Adrenal gland (tissue), 12 donors: ENCODE measurements around the gene MZB1. TPM values are rescaled to one million over a fixed set of nuclear protein-coding genes. Genes with fewer than 3 reads are reported as not detected.
"Not testable (repeated sequence)": the region's sequence is repeated elsewhere in the genome, so short reads cannot be mapped to it uniquely, and the experiment has no call there.

Experiments used
- DNase-seq, 7 donors: peaks; one replicate each; pipeline ENCODE4 v3.0.0-alpha.2; 2019 to 2020
- H3K27ac ChIP-seq, 5 donors: fragments of 200-600 bp; sonication (generic) in 4 of 5; 1 replicate in 3 of 5; 2 replicates in 2 of 5; pipeline versions ENCODE4 v1.5.1 to v1.8.0; 2016 to 2020; ENCODE audit warnings: mild to moderate bottlenecking in 1 of 5
- H3K27me3 ChIP-seq: fragments of 200-600 bp; 2 replicates; pipeline ENCODE4 v1.8.0; 2021
- H3K36me3 ChIP-seq, 2 donors: fragments of 200-600 bp; replicated peaks in 1 of 2; 1 replicate in 1 of 2; 2 replicates in 1 of 2; pipeline versions ENCODE4 v1.5.1 to v1.8.0; 2018 to 2022
- H3K4me1 ChIP-seq, 2 donors: fragments of 200-600 bp; replicated peaks in 1 of 2; 1 replicate in 1 of 2; 2 replicates in 1 of 2; pipeline versions ENCODE4 v1.5.1 to v1.8.0; 2018 to 2021
- H3K4me3 ChIP-seq, 4 donors: fragments of 200-600 bp; sonication (generic) in 3 of 4; one replicate each; pipeline ENCODE4 v1.5.1; 2016 to 2018
- H3K9me3 ChIP-seq, 3 donors: fragments of 200-600 bp; sonication (generic) in 1 of 3; replicated peaks in 1 of 3; 1 replicate in 2 of 3; 2 replicates in 1 of 3; pipeline versions ENCODE4 v1.5.1 to v1.8.0; 2016 to 2021
- POLR2A ChIP-seq, 2 donors: fragments of 450-650 bp; IDR thresholded peaks; one replicate each; pipeline ENCODE4 v1.6.1; 2017; ENCODE audit warnings: antibody characterized with exemption in 2 of 2, mild to moderate bottlenecking in 2 of 2, moderate library complexity in 1 of 2
- WGBS, 4 donors: extraction: QIAGEN DNeasy Blood & Tissue Kit in 2 of 4; methylation state at CpG; one replicate each; pipeline versions ENCODE4 v1.1.5 to v1.1.7; 2013 to 2017; 5-methylcytosine and 5-hydroxymethylcytosine counted together
- intact Hi-C, 2 donors: fragments of 100-400 bp; cut with DNase I; formaldehyde crosslinking; loops; one replicate each; pipeline versions ENCODE4 v1.14.1 to v1.15.0; 2022 to 2023
- polyA plus RNA-seq, 3 donors: library from polyadenylated mRNA; stranded (reverse); fragments of 200-250 nt in 2 of 3; fragments of 350-450 nt in 1 of 3; fragmentation: Illumina TruSeq in 1 of 3; extraction: RNeasy Lipid Tissue Mini Kit (QIAGEN cat#74804) in 1 of 3; gene quantifications; one replicate each; pipeline ENCODE4 v1.2.3, GENCODE V29; 2013 to 2014
- total RNA-seq, 9 donors: library from RNA; depleted of rRNA in 4 of 9; stranded (reverse); fragments of >200 nt in 4 of 9; fragments of 120-200 nt in 1 of 9; fragmentation: NEBNext Ultra II Directional in 1 of 9; extraction: Animal tissue kit (Norgen Biotek cat#: 25700) in 1 of 9; gene quantifications; one replicate each; pipeline versions ENCODE4 v1.1.0 to v1.2.4, GENCODE V29; 2013 to 2023
- TF ChIP-seq, protein P1 (sequence below), 6 experiments: fragments of 450-650 bp in 4 of 6; fragments of 200-600 bp in 2 of 6; sonication (generic) in 1 of 6; IDR thresholded peaks; 1 replicate in 5 of 6; 2 replicates in 1 of 6; pipeline versions ENCODE4 v1.5.1 to v1.8.0; 2016 to 2021; ENCODE audit warnings: antibody characterized with exemption in 6 of 6, mild to moderate bottlenecking in 2 of 6, moderate library complexity in 1 of 6
- donor health status: healthy with polysubstance abuse.
- donor health status: Bipolar disorder and iron deficiency.
- donor health status: DM: yes; HTN: yes; CAD: no.
- donor health status: DM: no; HTN: no; CAD: no.
- donor health status: DM: no; HTN: no; CAD: no.
- donor health status: DM: yes; HTN: yes; CAD: no.

The MZB1 gene
- total and polyA plus RNA-seq, 12 donors = 0.35 to 7.7 (median 0.95) TPM; not detected in 3

DNA sequence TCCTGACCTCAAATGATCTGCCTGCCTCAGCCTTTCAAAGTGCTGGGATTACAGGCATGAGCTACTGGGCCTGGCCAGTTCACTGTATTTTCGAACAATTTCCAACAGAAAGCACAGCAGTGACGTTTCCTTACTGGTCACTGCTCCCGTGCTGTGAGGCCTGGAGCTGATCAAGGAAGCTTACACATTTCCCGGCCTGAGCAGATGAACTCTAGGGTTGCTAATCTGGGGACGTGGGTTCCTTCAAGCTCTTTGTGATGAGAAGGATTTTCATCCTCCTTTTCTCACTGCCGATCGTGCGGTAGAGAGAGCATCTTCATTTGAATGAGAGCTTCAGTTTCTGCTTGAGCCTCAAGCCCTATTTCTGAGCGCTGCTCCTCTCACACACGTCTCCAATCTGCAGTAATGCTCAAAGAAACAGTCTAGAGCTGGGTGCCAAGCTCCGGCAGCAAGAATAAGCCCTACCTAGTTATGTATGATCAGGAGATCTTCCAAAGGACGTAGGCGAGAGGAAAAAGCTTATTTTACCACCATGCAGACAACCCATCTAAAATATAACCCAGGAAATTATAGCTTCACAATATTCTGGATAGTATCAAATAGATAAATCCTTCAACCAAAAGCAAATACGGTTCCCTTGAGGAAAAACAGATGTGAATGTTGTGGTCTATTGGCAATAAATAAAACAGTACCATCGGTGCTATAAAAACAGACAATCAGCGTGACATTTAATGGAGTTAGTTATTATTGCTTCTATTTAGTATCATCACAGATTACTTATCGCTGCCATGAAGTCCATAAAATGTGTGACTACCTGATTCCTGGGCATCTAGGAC, 21.5 kb upstream of the MZB1 start:
- intact Hi-C loops = no loop called here
- Histone ChIP-seq H3K36me3 (no peaks in the 10 kb centered on the region), H3K27ac (peak overlapping the region in 1 of 5 donors; percentile 11), H3K4me1 (peaks cover 16 to 24% of the 10 kb centered on the region in 2 donors), H3K4me3 (no peak overlapping the region), H3K27me3 (no peaks in the 10 kb centered on the region), H3K9me3 (no peaks in the 10 kb centered on the region)
- WGBS, 4 donors = 84 to 87% (median 84%) methylated on average over 17 of the region's 17 CpGs
- DNase-seq = peak in 2 of 7 donors; percentile 13 to 69
- no peak for TF ChIP-seq POLR2A (IDR thresholded peaks at IDR 0.05)
- TF ChIP-seq, protein P1, sequence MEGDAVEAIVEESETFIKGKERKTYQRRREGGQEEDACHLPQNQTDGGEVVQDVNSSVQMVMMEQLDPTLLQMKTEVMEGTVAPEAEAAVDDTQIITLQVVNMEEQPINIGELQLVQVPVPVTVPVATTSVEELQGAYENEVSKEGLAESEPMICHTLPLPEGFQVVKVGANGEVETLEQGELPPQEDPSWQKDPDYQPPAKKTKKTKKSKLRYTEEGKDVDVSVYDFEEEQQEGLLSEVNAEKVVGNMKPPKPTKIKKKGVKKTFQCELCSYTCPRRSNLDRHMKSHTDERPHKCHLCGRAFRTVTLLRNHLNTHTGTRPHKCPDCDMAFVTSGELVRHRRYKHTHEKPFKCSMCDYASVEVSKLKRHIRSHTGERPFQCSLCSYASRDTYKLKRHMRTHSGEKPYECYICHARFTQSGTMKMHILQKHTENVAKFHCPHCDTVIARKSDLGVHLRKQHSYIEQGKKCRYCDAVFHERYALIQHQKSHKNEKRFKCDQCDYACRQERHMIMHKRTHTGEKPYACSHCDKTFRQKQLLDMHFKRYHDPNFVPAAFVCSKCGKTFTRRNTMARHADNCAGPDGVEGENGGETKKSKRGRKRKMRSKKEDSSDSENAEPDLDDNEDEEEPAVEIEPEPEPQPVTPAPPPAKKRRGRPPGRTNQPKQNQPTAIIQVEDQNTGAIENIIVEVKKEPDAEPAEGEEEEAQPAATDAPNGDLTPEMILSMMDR (IDR thresholded peaks at IDR 0.05) = no peak

DNA sequence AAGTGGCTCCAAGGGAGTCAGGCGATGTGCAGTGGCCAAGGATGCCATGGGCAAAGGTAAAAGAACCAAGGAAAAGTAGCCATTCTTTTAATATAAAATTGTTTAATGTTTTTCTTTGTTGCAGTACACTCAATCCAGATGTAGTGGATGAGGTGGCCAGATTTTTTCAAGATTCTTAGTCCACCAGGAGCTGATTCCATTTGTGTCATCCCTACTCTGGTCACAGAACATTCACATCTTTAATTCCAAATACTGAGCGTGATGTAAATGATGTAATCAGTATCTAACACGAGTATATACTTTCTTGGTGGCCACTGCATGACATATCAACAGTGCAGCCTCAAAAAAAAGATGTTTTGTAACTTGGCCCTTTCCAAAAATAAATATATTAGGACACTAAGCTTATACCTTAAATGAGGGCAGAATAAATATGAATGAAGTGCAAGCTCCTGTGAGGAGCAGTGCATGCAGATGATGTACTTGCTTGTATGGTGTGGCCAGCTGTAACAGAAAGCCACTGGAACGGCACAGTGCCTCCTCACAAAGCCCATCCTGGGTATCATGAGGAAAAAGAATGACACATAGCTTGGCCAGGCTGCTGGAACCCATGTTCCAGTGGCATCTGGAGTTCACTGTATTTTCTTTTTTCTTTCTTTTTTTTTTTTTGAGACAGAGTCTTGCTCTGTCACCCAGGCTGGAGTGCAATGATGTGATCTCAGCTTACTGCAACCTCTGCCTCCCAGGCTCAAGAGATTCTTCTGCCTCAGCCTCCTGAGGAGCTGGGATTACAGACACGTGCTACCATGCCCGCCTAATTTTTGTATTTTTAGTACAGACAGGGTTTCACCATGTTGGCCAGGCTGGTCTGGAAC, 20.6 kb upstream of the MZB1 start:
- H3K27me3 ChIP-seq = no peaks in the 10 kb centered on the region
- peaks cover 14 to 15% of the 10 kb centered on the region in 2 donors for H3K4me1 ChIP-seq
- H3K27ac ChIP-seq = peak overlapping the region in 1 of 5 donors; percentile 11
- H3K36me3 ChIP-seq = no peaks in the 10 kb centered on the region
- intact Hi-C loops = no loop called here
- H3K9me3 ChIP-seq = no peaks in the 10 kb centered on the region
- no peak for TF ChIP-seq POLR2A (IDR thresholded peaks at IDR 0.05)
- TF ChIP-seq, protein P1 (IDR thresholded peaks at IDR 0.05) = no peak
- H3K4me3 ChIP-seq = no peak overlapping the region
- 68 to 79% (median 73%) methylated on average over 6 of the region's 6 CpGs for WGBS, 4 donors
- DNase-seq = peak in 2 of 7 donors; percentile 2 to 53

DNA sequence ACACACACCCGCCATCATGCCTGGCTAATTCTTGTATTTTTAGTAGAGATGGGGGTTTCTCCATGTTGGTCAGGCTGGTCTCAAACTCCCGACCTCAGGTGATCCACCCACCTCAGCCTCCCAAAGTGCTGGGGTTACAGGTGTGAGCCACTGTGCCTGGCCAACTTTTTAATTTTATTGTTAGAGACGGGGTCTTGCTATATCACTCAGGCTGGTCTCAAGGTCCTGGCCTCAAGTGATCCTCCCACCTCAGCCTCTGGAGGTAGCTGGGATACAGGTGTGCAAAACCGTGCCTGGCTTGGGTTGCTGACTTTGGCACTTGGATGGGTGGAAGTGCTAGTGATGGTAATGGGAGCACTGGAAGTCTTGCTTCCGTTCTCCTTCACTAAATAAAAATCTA, 19.4 kb upstream of the MZB1 start:
- H3K4me1 ChIP-seq, H3K36me3 ChIP-seq, H3K27me3 ChIP-seq, H3K9me3 ChIP-seq, H3K4me3 ChIP-seq, H3K27ac ChIP-seq, intact Hi-C loops: not testable (repeated sequence)
- peak in 2 of 7 donors; percentile 5 to 43 for DNase-seq
- WGBS, 4 donors = 83 to 93% (median 87%) methylated on average over 4 to 5 of the region's 5 CpGs

DNA sequence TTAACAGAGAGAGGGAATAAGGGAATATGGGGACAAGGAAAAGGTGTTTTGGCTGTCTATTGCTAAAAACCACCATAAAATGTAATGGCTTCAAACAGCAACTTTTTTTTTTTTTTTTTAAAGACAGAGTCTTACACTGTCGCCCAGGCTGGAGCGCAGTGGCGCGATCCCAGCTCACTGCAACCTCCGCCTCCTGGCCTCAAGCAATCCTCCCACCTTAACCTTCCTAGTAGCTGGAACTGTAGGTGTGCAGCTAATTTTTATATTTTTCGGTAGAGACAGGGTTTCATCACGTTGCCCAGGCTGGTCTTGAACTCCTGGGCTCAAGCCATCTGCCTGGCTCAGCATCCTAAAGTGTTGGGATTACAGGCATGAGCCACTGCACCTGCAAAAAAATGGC, 18.5 kb upstream of the MZB1 start:
- H3K36me3 ChIP-seq = no peaks in the 10 kb centered on the region
- 90 to 94% (median 90%) methylated on average over 7 of the region's 7 CpGs for WGBS, 4 donors
- TF ChIP-seq, protein P1 (IDR thresholded peaks at IDR 0.05) = no peak
- TF ChIP-seq POLR2A (IDR thresholded peaks at IDR 0.05) = no peak
- no peaks in the 10 kb centered on the region for H3K9me3 ChIP-seq
- H3K27me3 ChIP-seq = no peaks in the 10 kb centered on the region
- intact Hi-C loops = no loop called here
- no peak overlapping the region for H3K27ac ChIP-seq
- H3K4me3 ChIP-seq = no peak overlapping the region
- H3K4me1 ChIP-seq = peaks cover 4 to 10% of the 10 kb centered on the region in 2 donors
- peak in 1 of 7 donors; percentile 4 for DNase-seq
